Activated T-cell treated with anti-CD3 and anti-CD28 coated beads, Interleukin-2, amount 50 U/mL, for 72 hours (primary cell): ENCODE data around the gene ARHGAP31. TPM values are rescaled to one million over a fixed set of nuclear protein-coding genes. Genes with fewer than 3 reads are reported as not detected.

Experiments
- ATAC-seq, 2 donors: fragments of 150-1000 bp; cut with Tn5 transposase; replicated peaks in 1 of 2; 2 replicates each; pipeline ENCODE4 v1.10.0; 2021; ENCODE audit warnings: moderate library complexity in 2 of 2, mild to moderate bottlenecking in 1 of 2
- DNase-seq, 2 donors: peaks; one replicate each; pipeline ENCODE4 v3.0.0; 2021 to 2022; ENCODE audit warnings: mixed read lengths in 1 of 2
- H3K27ac Mint-ChIP-seq: one replicate; pipeline ENCODE4 v1.8.0; 2022; ENCODE audit warnings: mild to moderate bottlenecking, moderate library complexity, mixed read lengths
- H3K27me3 Mint-ChIP-seq: one replicate; pipeline ENCODE4 v1.8.0; 2022; ENCODE audit warnings: low read depth, mixed read lengths
- H3K36me3 Mint-ChIP-seq, 2 donors: one replicate each; pipeline ENCODE4 v1.8.0; 2022; ENCODE audit warnings: mixed read lengths in 2 of 2, mild to moderate bottlenecking in 1 of 2; ENCODE audit not compliant: insufficient read depth in 2 of 2
- H3K4me1 Mint-ChIP-seq: one replicate; pipeline ENCODE4 v1.8.0; 2022; ENCODE audit warnings: low read depth, mixed read lengths
- H3K4me3 Mint-ChIP-seq, 2 donors: one replicate each; pipeline ENCODE4 v1.8.0; 2022; ENCODE audit warnings: mild to moderate bottlenecking in 2 of 2, mixed read lengths in 2 of 2, moderate library complexity in 2 of 2
- H3K9me3 Mint-ChIP-seq, 2 donors: one replicate each; pipeline ENCODE4 v1.8.0; 2022; ENCODE audit warnings: mixed read lengths in 2 of 2
- total RNA-seq, 2 donors: library from RNA; stranded (reverse); gene quantifications; one replicate each; pipeline ENCODE4 v1.2.3, GENCODE V29; 2022

ARHGAP31 gene
- total RNA-seq, 2 donors from 2014 or later, result 12.7 to 19.1 TPM

GRCh38 chr3:119427669-119428068, 133.5 kb downstream of the ARHGAP31 start:
- H3K9me3 Mint-ChIP-seq, result peaks cover 12 to 27% of the 10 kb centered on the region in 2 donors
- no peaks in the 10 kb centered on the region for H3K27me3 Mint-ChIP-seq
- H3K27ac Mint-ChIP-seq, result peak overlapping the region; percentile 5
- peaks cover 35 to 56% of the 10 kb centered on the region in 2 donors for H3K36me3 Mint-ChIP-seq
- ATAC-seq, result no peak
- H3K4me1 Mint-ChIP-seq, result no peaks in the 10 kb centered on the region
- DNase-seq, result no peak
- no peak overlapping the region for H3K4me3 Mint-ChIP-seq

- Mint-ChIP-seq H3K27ac (no peak overlapping the region), H3K4me3 (no peak overlapping the region), H3K36me3 (peaks cover 35 to 63% of the 10 kb centered on the region in 2 donors), H3K9me3 (peaks cover 12 to 27% of the 10 kb centered on the region in 2 donors), H3K27me3 (no peaks in the 10 kb centered on the region), H3K4me1 (no peaks in the 10 kb centered on the region)
- ATAC-seq, result no peak
- no peak for DNase-seq
Observed at GRCh38 chr3:119428538-119428937, 134.4 kb downstream of the ARHGAP31 start.

GRCh38 chr3:119433613-119434325, 139.6 kb downstream of the ARHGAP31 start:
- H3K27ac Mint-ChIP-seq, result no peak overlapping the region

GRCh38 chr3:119434703-119435102, 140.5 kb downstream of the ARHGAP31 start:
- H3K27ac Mint-ChIP-seq, result peak overlapping the region; percentile 3
- no peaks in the 10 kb centered on the region for H3K27me3 Mint-ChIP-seq
- ATAC-seq (no peak), DNase-seq (no peak)
- H3K9me3 Mint-ChIP-seq, result peaks cover 0 to 7% of the 10 kb centered on the region in 2 donors
- H3K36me3 Mint-ChIP-seq, result peaks cover 31 to 54% of the 10 kb centered on the region in 2 donors
- no peak overlapping the region for H3K4me3 Mint-ChIP-seq
- H3K4me1 Mint-ChIP-seq, result no peaks in the 10 kb centered on the region

More at GRCh38 chr3:119433613-119434325, 139.6 kb downstream of the ARHGAP31 start:
- ATAC-seq (no peak), DNase-seq (no peak)
- peaks cover 38 to 60% of the 10 kb centered on the region in 2 donors for H3K36me3 Mint-ChIP-seq
- no peaks in the 10 kb centered on the region for H3K4me1 Mint-ChIP-seq
- no peaks in the 10 kb centered on the region for H3K27me3 Mint-ChIP-seq
- H3K9me3 Mint-ChIP-seq, result peaks cover 0 to 12% of the 10 kb centered on the region in 2 donors
- no peak overlapping the region for H3K4me3 Mint-ChIP-seq

- H3K4me3 Mint-ChIP-seq, result no peak overlapping the region
Observed at GRCh38 chr3:119436977-119437376, 142.8 kb downstream of the ARHGAP31 start.

GRCh38 chr3:119437691-119438258, 143.6 kb downstream of the ARHGAP31 start:
- H3K27me3 Mint-ChIP-seq, result no peaks in the 10 kb centered on the region
- no peaks in the 10 kb centered on the region for H3K4me1 Mint-ChIP-seq
- H3K36me3 Mint-ChIP-seq, result peaks cover 20 to 36% of the 10 kb centered on the region in 2 donors
- no peak overlapping the region for H3K4me3 Mint-ChIP-seq
- ATAC-seq (no peak), DNase-seq (no peak)
- peaks cover 0 to 2% of the 10 kb centered on the region in 2 donors for H3K9me3 Mint-ChIP-seq
- H3K27ac Mint-ChIP-seq, result no peak overlapping the region

More at GRCh38 chr3:119436977-119437376, 142.8 kb downstream of the ARHGAP31 start:
- Mint-ChIP-seq H3K27me3 (no peaks in the 10 kb centered on the region), H3K9me3 (no peaks in the 10 kb centered on the region), H3K36me3 (peaks cover 17 to 35% of the 10 kb centered on the region in 2 donors), H3K4me1 (no peaks in the 10 kb centered on the region), H3K27ac (no peak overlapping the region)
- DNase-seq, result no peak
- no peak for ATAC-seq

GRCh38 chr3:119443179-119443578, 149.0 kb downstream of the ARHGAP31 start:
- H3K4me3 Mint-ChIP-seq, result no peak overlapping the region
- H3K9me3 Mint-ChIP-seq, result peaks cover 0 to 2% of the 10 kb centered on the region in 2 donors
- DNase-seq (no peak), ATAC-seq (peak in 1 of 2 donors; percentile 56)
- peaks cover 5 to 28% of the 10 kb centered on the region in 2 donors for H3K36me3 Mint-ChIP-seq
- H3K4me1 Mint-ChIP-seq, result no peaks in the 10 kb centered on the region
- H3K27ac Mint-ChIP-seq, result no peak overlapping the region
- no peaks in the 10 kb centered on the region for H3K27me3 Mint-ChIP-seq

- peak in 1 of 2 donors; percentile 26 for ATAC-seq
- Mint-ChIP-seq H3K36me3 (peaks cover 5 to 25% of the 10 kb centered on the region in 2 donors), H3K27me3 (no peaks in the 10 kb centered on the region), H3K4me1 (no peaks in the 10 kb centered on the region), H3K9me3 (peaks cover 0 to 2% of the 10 kb centered on the region in 2 donors), H3K4me3 (no peak overlapping the region), H3K27ac (no peak overlapping the region)
- DNase-seq, result no peak
Observed at GRCh38 chr3:119444590-119444989, 150.4 kb downstream of the ARHGAP31 start.

- ATAC-seq, result no peak
- Mint-ChIP-seq H3K27me3 (no peaks in the 10 kb centered on the region), H3K4me3 (no peak overlapping the region), H3K4me1 (peaks cover 8% of the 10 kb centered on the region), H3K36me3 (peaks cover 13 to 29% of the 10 kb centered on the region in 2 donors), H3K27ac (peak overlapping the region; percentile 83), H3K9me3 (no peaks in the 10 kb centered on the region)
- no peak for DNase-seq
Observed at GRCh38 chr3:119453822-119454221, 159.6 kb downstream of the ARHGAP31 start.

GRCh38 chr3:119456469-119456868, 162.3 kb downstream of the ARHGAP31 start:
- no peaks in the 10 kb centered on the region for H3K27me3 Mint-ChIP-seq
- H3K9me3 Mint-ChIP-seq, result no peaks in the 10 kb centered on the region
- no peak for DNase-seq
- H3K36me3 Mint-ChIP-seq, result peaks cover 17 to 29% of the 10 kb centered on the region in 2 donors
- no peak overlapping the region for H3K4me3 Mint-ChIP-seq
- H3K4me1 Mint-ChIP-seq, result peaks cover 32% of the 10 kb centered on the region
- no peak for ATAC-seq
- no peak overlapping the region for H3K27ac Mint-ChIP-seq

- no peak for ATAC-seq
- no peak for DNase-seq
- Mint-ChIP-seq H3K4me3 (no peak overlapping the region), H3K4me1 (peaks cover 40% of the 10 kb centered on the region), H3K27me3 (no peaks in the 10 kb centered on the region), H3K36me3 (peaks cover 19 to 28% of the 10 kb centered on the region in 2 donors), H3K9me3 (no peaks in the 10 kb centered on the region), H3K27ac (no peak overlapping the region)
Observed at GRCh38 chr3:119457246-119457645, 163.1 kb downstream of the ARHGAP31 start.

- H3K36me3 Mint-ChIP-seq, result peaks cover 18 to 20% of the 10 kb centered on the region in 2 donors
- H3K4me1 Mint-ChIP-seq, result peaks cover 59% of the 10 kb centered on the region
Observed at GRCh38 chr3:119463171-119464169, 169.3 kb downstream of the ARHGAP31 start, which contains the start of gene TMEM39A. TMEM39A (minus strand) TSS chr3:119463615; CDS start chr3:119462074, 1,541 bp downstream.

More at GRCh38 chr3:119463171-119464169, 169.3 kb downstream of the ARHGAP31 start, which contains the start of gene TMEM39A:
- H3K27me3 Mint-ChIP-seq, result no peaks in the 10 kb centered on the region
- H3K4me3 Mint-ChIP-seq, result peak within 1 kb of the TSS; percentile 77 to 98
- ATAC-seq, result peak; percentile 95
- peak within 1 kb of the TSS; percentile 99 for H3K27ac Mint-ChIP-seq
- H3K9me3 Mint-ChIP-seq, result no peaks in the 10 kb centered on the region
- DNase-seq, result peak; percentile 99
